Nephron progenitor cell (in vitro differentiated cells): ENCODE data around the gene EEFSEC.

Source experiments
- DNase-seq: peaks from one replicate; pipeline ENCODE4 v3.0.0; 2021
- H3K27ac Mint-ChIP-seq: 2 replicates; pipeline ENCODE4 v1.8.0; 2021; ENCODE audit warnings: mild to moderate bottlenecking, moderate library complexity, mixed read lengths
- H3K27me3 Mint-ChIP-seq: 2 replicates; pipeline ENCODE4 v1.8.0; 2021; ENCODE audit warnings: mild to moderate bottlenecking, low read depth, mixed read lengths; ENCODE audit not compliant: poor library complexity
- H3K36me3 Mint-ChIP-seq: 2 replicates; pipeline ENCODE4 v1.8.0; 2021; ENCODE audit warnings: low read depth, mixed read lengths
- H3K4me1 Mint-ChIP-seq: 2 replicates; pipeline ENCODE4 v1.8.0; 2021; ENCODE audit warnings: mixed read lengths
- H3K4me3 Mint-ChIP-seq: 2 replicates; pipeline ENCODE4 v1.8.0; 2021; ENCODE audit warnings: mild to moderate bottlenecking, moderate library complexity, mixed read lengths
- H3K9me3 Mint-ChIP-seq: 2 replicates; pipeline ENCODE4 v1.8.0; 2021; ENCODE audit warnings: mild to moderate bottlenecking, moderate library complexity, mixed read lengths
- CTCF ChIP-seq: fragments of 200-600 bp; sonication (generic); IDR thresholded peaks from 2 replicates; pipeline ENCODE4 v1.5.0; 2021; ENCODE audit warnings: antibody characterized with exemption

Gene EEFSEC

DNA sequence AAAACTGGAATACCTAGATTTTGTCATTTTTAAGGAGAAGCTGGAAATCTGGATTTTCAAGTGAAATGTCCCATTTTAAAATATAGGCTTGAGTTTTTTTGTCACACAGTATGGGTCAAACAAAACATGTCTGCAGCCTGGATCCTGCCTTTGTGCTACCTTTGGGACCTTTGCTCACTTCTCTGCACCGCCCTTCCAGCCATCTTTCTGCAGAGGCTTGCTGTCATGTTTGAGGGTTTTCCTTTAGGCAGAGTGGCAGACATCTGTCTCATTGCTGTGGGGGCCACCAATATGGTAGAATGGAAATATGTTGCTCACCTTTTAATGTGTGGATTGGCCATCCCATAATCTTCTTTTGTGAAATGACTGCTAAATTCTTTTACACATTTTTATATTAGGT is 136.3 kb downstream of the EEFSEC start:
- no peak overlapping the region for H3K27ac Mint-ChIP-seq
- no peaks in the 10 kb centered on the region for H3K4me1 Mint-ChIP-seq
- peaks cover 20% of the 10 kb centered on the region for H3K36me3 Mint-ChIP-seq
- TF ChIP-seq CTCF: no peak
- no peak overlapping the region for H3K4me3 Mint-ChIP-seq
- H3K9me3 Mint-ChIP-seq: peaks cover 13% of the 10 kb centered on the region
- no peak for DNase-seq
- H3K27me3 Mint-ChIP-seq: peaks cover 2% of the 10 kb centered on the region

GRCh38 chr3:128290484-128290883 is 137.2 kb downstream of the EEFSEC start:
- no peak for TF ChIP-seq CTCF

GRCh38 chr3:128293930-128294329 is 140.6 kb downstream of the EEFSEC start:
- Mint-ChIP-seq H3K4me3 (no peak overlapping the region), H3K4me1 (no peaks in the 10 kb centered on the region), H3K9me3 (peaks cover 13% of the 10 kb centered on the region), H3K27me3 (peaks cover 6% of the 10 kb centered on the region), H3K36me3 (peaks cover 25% of the 10 kb centered on the region), H3K27ac (no peak overlapping the region)
- no peak for TF ChIP-seq CTCF
- DNase-seq: no peak

More at GRCh38 chr3:128290484-128290883, 137.2 kb downstream of the EEFSEC start:
- Mint-ChIP-seq H3K9me3 (peaks cover 13% of the 10 kb centered on the region), H3K4me1 (no peaks in the 10 kb centered on the region), H3K36me3 (peaks cover 20% of the 10 kb centered on the region), H3K27me3 (peaks cover 3% of the 10 kb centered on the region), H3K27ac (no peak overlapping the region), H3K4me3 (no peak overlapping the region)
- DNase-seq: no peak

DNA sequence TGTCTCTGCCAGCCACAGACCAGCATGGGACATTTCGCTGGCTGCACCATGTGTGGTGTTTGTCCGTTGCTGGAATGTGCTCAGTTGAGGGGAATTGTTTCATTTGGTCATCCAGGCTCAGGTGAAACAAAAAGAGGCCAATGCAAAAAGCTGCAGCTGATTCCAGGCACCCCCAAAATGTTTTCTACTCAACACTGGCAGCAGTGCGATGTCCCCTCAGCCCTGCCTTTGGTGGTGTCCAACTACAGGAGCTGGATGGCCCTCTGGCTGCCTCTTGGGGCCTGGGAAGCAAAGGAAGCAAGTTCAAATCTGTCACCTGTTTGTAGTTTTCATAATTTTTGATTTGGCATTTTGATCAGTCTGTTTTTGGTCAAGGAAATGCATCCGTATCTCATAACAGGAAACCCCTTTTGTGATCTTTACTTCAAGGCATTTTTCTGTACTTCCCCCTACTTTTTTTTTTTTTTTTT is 141.8 kb downstream of the EEFSEC start:
- no peak overlapping the region for H3K27ac Mint-ChIP-seq

DNA sequence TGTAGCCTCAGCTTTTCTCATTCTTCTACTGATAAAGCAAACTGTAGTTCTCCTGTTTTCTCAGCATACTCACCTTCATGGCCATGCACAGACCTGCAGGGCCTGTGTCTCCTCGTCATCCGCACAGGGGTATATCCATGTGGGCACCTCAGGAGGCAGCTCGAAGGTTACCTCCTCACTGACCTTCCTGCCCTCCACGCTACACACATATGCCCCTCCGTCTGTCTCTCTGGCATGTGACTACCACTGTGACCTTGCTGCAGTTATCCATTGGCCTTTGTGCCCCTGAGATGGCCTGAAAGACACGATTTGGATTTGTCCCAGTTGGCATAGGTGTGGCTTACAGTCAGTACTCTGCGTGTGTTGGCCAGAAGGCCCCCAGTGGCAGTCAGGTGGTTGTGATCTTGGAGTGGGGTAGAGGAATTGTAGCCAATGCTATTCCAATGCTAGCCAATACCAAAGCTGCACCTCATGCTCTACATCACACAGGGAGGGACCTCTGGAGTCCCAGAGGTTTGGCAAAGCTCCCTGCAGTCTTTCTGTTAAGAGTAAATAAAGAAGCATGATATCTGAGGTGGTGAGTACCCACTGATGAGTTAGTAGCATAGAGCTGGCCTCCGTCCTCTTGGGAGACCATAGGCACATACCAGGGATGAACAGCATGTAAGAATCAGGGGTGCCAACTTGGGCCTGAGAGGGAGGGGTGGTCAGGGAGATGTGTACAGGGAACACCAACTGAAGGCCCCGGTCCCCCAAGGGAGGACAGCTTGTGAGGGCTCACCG is 143.4 kb downstream of the EEFSEC start:
- no peaks in the 10 kb centered on the region for H3K9me3 Mint-ChIP-seq
- DNase-seq: no peak
- peak overlapping the region; percentile 5 for H3K27ac Mint-ChIP-seq
- peaks cover 5% of the 10 kb centered on the region for H3K36me3 Mint-ChIP-seq
- no peak for TF ChIP-seq CTCF
- no peaks in the 10 kb centered on the region for H3K4me1 Mint-ChIP-seq
- H3K4me3 Mint-ChIP-seq: no peak overlapping the region
- H3K27me3 Mint-ChIP-seq: peaks cover 6% of the 10 kb centered on the region

More for the DNA sequence above, 141.8 kb downstream of the EEFSEC start:
- no peak for DNase-seq
- no peak overlapping the region for H3K4me3 Mint-ChIP-seq
- H3K36me3 Mint-ChIP-seq: peaks cover 15% of the 10 kb centered on the region
- no peak for TF ChIP-seq CTCF
- peaks cover 11% of the 10 kb centered on the region for H3K9me3 Mint-ChIP-seq
- H3K27me3 Mint-ChIP-seq: peaks cover 6% of the 10 kb centered on the region
- no peaks in the 10 kb centered on the region for H3K4me1 Mint-ChIP-seq
